Muscle layer of colon (tissue), 2 donors: ENCODE data around the gene SHANK3.

ENCODE experiments used
- H3K27ac ChIP-seq: one replicate; pipeline ENCODE4 v1.7.0; 2013; ENCODE audit warnings: low read depth, mild to moderate bottlenecking, low read length, moderate library complexity
- H3K27me3 ChIP-seq, 2 donors: one replicate each; pipeline ENCODE4 v1.7.0; 2013; ENCODE audit warnings: low read length in 2 of 2, mild to moderate bottlenecking in 2 of 2; ENCODE audit not compliant: insufficient read depth in 2 of 2, control insufficient read depth in 1 of 2
- H3K36me3 ChIP-seq: one replicate; pipeline ENCODE4 v1.7.0; 2013; ENCODE audit warnings: mild to moderate bottlenecking, low read length; ENCODE audit not compliant: insufficient read depth
- H3K4me1 ChIP-seq: one replicate; pipeline ENCODE4 v1.7.0; 2013; ENCODE audit warnings: mild to moderate bottlenecking, low read length; ENCODE audit not compliant: insufficient read depth
- H3K4me3 ChIP-seq, 2 donors: one replicate each; pipeline ENCODE4 v1.7.0; 2013; ENCODE audit warnings: low read length in 2 of 2, low read depth in 1 of 2, mild to moderate bottlenecking in 1 of 2, moderate library complexity in 1 of 2
- H3K9ac ChIP-seq: one replicate; pipeline ENCODE4 v1.7.0; 2013; ENCODE audit warnings: low read length
- H3K9me3 ChIP-seq: one replicate; pipeline ENCODE4 v1.7.0; 2013; ENCODE audit warnings: mild to moderate bottlenecking, low read length
- donor health status: abdominal sarcoma.
- donor health status: Adenocarcinoma of cecum.

SHANK3 gene

GRCh38 chr22:50683994-50684371 lies 11.4 kb downstream of the SHANK3 start:
- H3K4me1 ChIP-seq: no peaks in the 10 kb centered on the region
- H3K9me3 ChIP-seq: no peaks in the 10 kb centered on the region
- H3K36me3 ChIP-seq: no peaks in the 10 kb centered on the region
- H3K27me3 ChIP-seq: no peaks in the 10 kb centered on the region
- H3K9ac ChIP-seq: no peak overlapping the region
- H3K27ac ChIP-seq: no peak overlapping the region
- H3K4me3 ChIP-seq: no peak overlapping the region

GRCh38 chr22:50684501-50684900 lies 11.9 kb downstream of the SHANK3 start:
- Histone ChIP-seq H3K36me3 (no peaks in the 10 kb centered on the region), H3K4me3 (no peak overlapping the region), H3K9me3 (no peaks in the 10 kb centered on the region), H3K4me1 (no peaks in the 10 kb centered on the region), H3K27ac (no peak overlapping the region), H3K9ac (no peak overlapping the region), H3K27me3 (no peaks in the 10 kb centered on the region)

GRCh38 chr22:50684986-50685385 lies 12.4 kb downstream of the SHANK3 start:
- Histone ChIP-seq H3K4me3 (no peak overlapping the region), H3K27ac (no peak overlapping the region), H3K36me3 (no peaks in the 10 kb centered on the region), H3K27me3 (no peaks in the 10 kb centered on the region), H3K9ac (no peak overlapping the region), H3K9me3 (no peaks in the 10 kb centered on the region), H3K4me1 (no peaks in the 10 kb centered on the region)

GRCh38 chr22:50686794-50687193 lies 14.2 kb downstream of the SHANK3 start:
- Histone ChIP-seq H3K27ac (no peak overlapping the region), H3K4me3 (no peak overlapping the region), H3K36me3 (no peaks in the 10 kb centered on the region), H3K4me1 (no peaks in the 10 kb centered on the region), H3K9me3 (no peaks in the 10 kb centered on the region), H3K27me3 (no peaks in the 10 kb centered on the region), H3K9ac (no peak overlapping the region)

- Histone ChIP-seq H3K4me3 (no peak overlapping the region), H3K36me3 (no peaks in the 10 kb centered on the region), H3K9ac (no peak overlapping the region), H3K9me3 (no peaks in the 10 kb centered on the region), H3K4me1 (no peaks in the 10 kb centered on the region), H3K27me3 (no peaks in the 10 kb centered on the region), H3K27ac (no peak overlapping the region)
These were observed 15.2 kb downstream of the SHANK3 start for GRCh38 chr22:50687829-50688228.

GRCh38 chr22:50688448-50688847 lies 15.8 kb downstream of the SHANK3 start:
- Histone ChIP-seq H3K4me3 (no peak overlapping the region), H3K9ac (no peak overlapping the region), H3K9me3 (no peaks in the 10 kb centered on the region), H3K27me3 (no peaks in the 10 kb centered on the region), H3K27ac (no peak overlapping the region), H3K4me1 (no peaks in the 10 kb centered on the region), H3K36me3 (no peaks in the 10 kb centered on the region)

GRCh38 chr22:50691521-50691920 lies 18.9 kb downstream of the SHANK3 start:
- Histone ChIP-seq H3K9ac (no peak overlapping the region), H3K27me3 (peaks cover 0 to under 1% of the 10 kb centered on the region in 2 donors), H3K9me3 (no peaks in the 10 kb centered on the region), H3K27ac (no peak overlapping the region), H3K4me1 (no peaks in the 10 kb centered on the region), H3K4me3 (no peak overlapping the region), H3K36me3 (no peaks in the 10 kb centered on the region)

- H3K4me1 ChIP-seq: no peaks in the 10 kb centered on the region
- no peaks in the 10 kb centered on the region for H3K36me3 ChIP-seq
- H3K27me3 ChIP-seq: peaks cover 0 to 6% of the 10 kb centered on the region in 2 donors
- no peaks in the 10 kb centered on the region for H3K9me3 ChIP-seq
- H3K9ac ChIP-seq: no peak overlapping the region
- H3K4me3 ChIP-seq: no peak overlapping the region
- no peak overlapping the region for H3K27ac ChIP-seq
These were observed 20.8 kb downstream of the SHANK3 start for GRCh38 chr22:50693462-50693861.

GRCh38 chr22:50694099-50694605 lies 21.5 kb downstream of the SHANK3 start:
- Histone ChIP-seq H3K36me3 (no peaks in the 10 kb centered on the region), H3K27ac (no peak overlapping the region), H3K4me3 (no peak overlapping the region), H3K4me1 (no peaks in the 10 kb centered on the region), H3K9me3 (no peaks in the 10 kb centered on the region), H3K27me3 (peaks cover 0 to 6% of the 10 kb centered on the region in 2 donors), H3K9ac (no peak overlapping the region)

GRCh38 chr22:50694766-50695420 lies 22.3 kb downstream of the SHANK3 start:
- no peaks in the 10 kb centered on the region for H3K4me1 ChIP-seq
- H3K36me3 ChIP-seq: no peaks in the 10 kb centered on the region
- peaks cover 0 to 6% of the 10 kb centered on the region in 2 donors for H3K27me3 ChIP-seq
- H3K4me3 ChIP-seq: no peak overlapping the region
- no peaks in the 10 kb centered on the region for H3K9me3 ChIP-seq
- H3K9ac ChIP-seq: no peak overlapping the region
- H3K27ac ChIP-seq: no peak overlapping the region

GRCh38 chr22:50695421-50696250 lies 23.0 kb downstream of the SHANK3 start:
- Histone ChIP-seq H3K4me3 (no peak overlapping the region), H3K27me3 (peaks cover 0 to 6% of the 10 kb centered on the region in 2 donors), H3K36me3 (no peaks in the 10 kb centered on the region), H3K4me1 (no peaks in the 10 kb centered on the region), H3K27ac (no peak overlapping the region), H3K9ac (no peak overlapping the region), H3K9me3 (no peaks in the 10 kb centered on the region)
